DOHH2 (cell line): ENCODE results near the gene CCDC112.

ENCODE experiments used
- H3F3A ChIP-seq: fragments of 200-600 bp; sonication (generic), shearing (Covaris generic); 2 replicates; pipeline ENCODE4 v1.6.0; 2016; ENCODE audit warnings: antibody characterized with exemption, mild to moderate bottlenecking; ENCODE audit not compliant: control insufficient read depth, insufficient read depth
- H3K27ac ChIP-seq: fragments of 200-600 bp; sonication (generic); 2 replicates; pipeline ENCODE4 v1.5.1; 2014; ENCODE audit warnings: low read depth, mild to moderate bottlenecking, low read length, moderate library complexity
- H3K27me3 ChIP-seq: fragments of 200-600 bp; sonication (generic); 2 replicates; pipeline ENCODE4 v1.6.1; 2014; ENCODE audit warnings: mild to moderate bottlenecking, low read length, mixed read lengths; ENCODE audit not compliant: control insufficient read depth
- H3K36me3 ChIP-seq: fragments of 200-600 bp; sonication (generic); 2 replicates; pipeline ENCODE4 v1.6.1; 2014; ENCODE audit warnings: mild to moderate bottlenecking, low read length, moderate library complexity, mixed read lengths; ENCODE audit not compliant: control insufficient read depth
- H3K4me1 ChIP-seq: fragments of 200-600 bp; sonication (generic); 2 replicates; pipeline ENCODE4 v1.6.1; 2014; ENCODE audit warnings: mild to moderate bottlenecking, low read length, mixed read lengths; ENCODE audit not compliant: control insufficient read depth
- H3K4me2 ChIP-seq: fragments of 200-600 bp; sonication (generic); 2 replicates; pipeline ENCODE4 v1.6.0; 2014; ENCODE audit warnings: mild to moderate bottlenecking, low read length, moderate library complexity
- H3K4me3 ChIP-seq: fragments of 200-600 bp; sonication (generic); 2 replicates; pipeline ENCODE4 v1.5.1; 2014; ENCODE audit warnings: mild to moderate bottlenecking, low read length, mixed read lengths
- H3K79me2 ChIP-seq: fragments of 200-600 bp; sonication (generic); 2 replicates; pipeline ENCODE4 v1.6.1; 2014; ENCODE audit warnings: mild to moderate bottlenecking, low read length, mixed read lengths; ENCODE audit not compliant: control insufficient read depth
- H3K9me2 ChIP-seq: fragments of 200-600 bp; sonication (generic); replicated peaks from 2 replicates; pipeline ENCODE4 v1.6.1; 2014; ENCODE audit warnings: mild to moderate bottlenecking, low read length, mixed read lengths; ENCODE audit not compliant: control insufficient read depth
- H3K9me3 ChIP-seq: fragments of 200-600 bp; sonication (generic); 2 replicates; pipeline ENCODE4 v1.6.1; 2014; ENCODE audit warnings: antibody characterized with exemption, low read length, mixed read lengths; ENCODE audit not compliant: control insufficient read depth, insufficient read depth
- H4K20me1 ChIP-seq: fragments of 200-600 bp; sonication (generic); 2 replicates; pipeline ENCODE4 v1.6.0; 2014; ENCODE audit warnings: low read depth, mild to moderate bottlenecking, antibody characterized with exemption, low read length, moderate library complexity; ENCODE audit not compliant: control insufficient read depth, insufficient read depth
- EZH2phosphoT487 ChIP-seq: fragments of 200-600 bp; sonication (generic); IDR thresholded peaks from 2 replicates; pipeline ENCODE4 v1.6.1; 2017; ENCODE audit warnings: borderline replicate concordance, mild to moderate bottlenecking, antibody characterized with exemption, low read length, moderate library complexity, mixed read lengths
- TF ChIP-seq, protein P1 (sequence below): fragments of 200-600 bp; sonication (generic); IDR thresholded peaks from one replicate; pipeline ENCODE4 v1.5.1; 2014; ENCODE audit warnings: antibody characterized with exemption, mild to moderate bottlenecking, low read depth, low read length; ENCODE audit not compliant: poor library complexity, severe bottlenecking

Gene CCDC112

DNA sequence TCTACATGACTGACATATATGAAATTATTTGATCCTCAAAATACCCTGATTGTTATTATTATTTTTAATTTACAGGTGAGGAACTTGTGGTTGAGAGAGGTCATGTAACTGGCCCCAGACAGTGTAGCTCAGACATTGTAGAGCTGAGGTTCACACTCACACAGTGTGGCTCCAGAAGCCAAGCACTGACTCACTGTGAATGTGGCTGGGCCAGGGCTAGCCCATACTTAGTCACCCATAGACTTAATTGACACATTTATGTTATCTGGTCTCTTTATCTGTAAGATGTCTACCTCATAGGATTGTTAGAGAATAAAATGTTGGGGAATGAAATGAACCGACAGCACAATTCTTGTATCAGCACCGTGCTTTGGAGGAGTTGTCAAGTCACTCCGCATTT, 24.9 kb upstream of the CCDC112 start:
- H3K4me3 ChIP-seq = no peak overlapping the region
- no peaks in the 10 kb centered on the region for H3K36me3 ChIP-seq
- no peak overlapping the region for H3K27ac ChIP-seq
- H3K4me1 ChIP-seq = no peaks in the 10 kb centered on the region
- no peaks in the 10 kb centered on the region for H3K79me2 ChIP-seq
- H4K20me1 ChIP-seq = no peaks in the 10 kb centered on the region
- no peaks in the 10 kb centered on the region for H3K27me3 ChIP-seq
- H3K9me2 ChIP-seq = no peaks in the 10 kb centered on the region
- H3F3A ChIP-seq = no peaks in the 10 kb centered on the region
- no peaks in the 10 kb centered on the region for H3K9me3 ChIP-seq
- no peak overlapping the region for H3K4me2 ChIP-seq
- no peak for TF ChIP-seq EZH2phosphoT487
- TF ChIP-seq, protein P1, sequence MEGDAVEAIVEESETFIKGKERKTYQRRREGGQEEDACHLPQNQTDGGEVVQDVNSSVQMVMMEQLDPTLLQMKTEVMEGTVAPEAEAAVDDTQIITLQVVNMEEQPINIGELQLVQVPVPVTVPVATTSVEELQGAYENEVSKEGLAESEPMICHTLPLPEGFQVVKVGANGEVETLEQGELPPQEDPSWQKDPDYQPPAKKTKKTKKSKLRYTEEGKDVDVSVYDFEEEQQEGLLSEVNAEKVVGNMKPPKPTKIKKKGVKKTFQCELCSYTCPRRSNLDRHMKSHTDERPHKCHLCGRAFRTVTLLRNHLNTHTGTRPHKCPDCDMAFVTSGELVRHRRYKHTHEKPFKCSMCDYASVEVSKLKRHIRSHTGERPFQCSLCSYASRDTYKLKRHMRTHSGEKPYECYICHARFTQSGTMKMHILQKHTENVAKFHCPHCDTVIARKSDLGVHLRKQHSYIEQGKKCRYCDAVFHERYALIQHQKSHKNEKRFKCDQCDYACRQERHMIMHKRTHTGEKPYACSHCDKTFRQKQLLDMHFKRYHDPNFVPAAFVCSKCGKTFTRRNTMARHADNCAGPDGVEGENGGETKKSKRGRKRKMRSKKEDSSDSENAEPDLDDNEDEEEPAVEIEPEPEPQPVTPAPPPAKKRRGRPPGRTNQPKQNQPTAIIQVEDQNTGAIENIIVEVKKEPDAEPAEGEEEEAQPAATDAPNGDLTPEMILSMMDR = no peak

DNA sequence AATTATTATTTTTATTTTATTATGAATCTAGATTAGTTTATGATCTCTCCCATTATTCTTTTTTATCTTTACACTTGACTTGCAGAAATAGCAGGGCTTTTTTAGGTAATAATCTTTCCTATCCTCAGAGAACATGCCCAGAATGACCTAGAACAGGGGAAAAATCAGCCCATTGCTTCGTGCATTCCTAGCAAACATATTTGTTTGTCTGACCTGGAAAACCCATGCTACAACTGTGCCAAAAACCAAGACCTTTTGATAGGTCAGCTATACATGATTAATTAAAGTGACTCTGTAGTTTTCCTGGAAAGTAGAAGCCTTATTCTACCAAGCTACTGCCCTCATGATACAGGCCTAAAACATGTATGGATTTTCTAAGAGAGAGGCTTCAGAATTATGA, 24.1 kb upstream of the CCDC112 start:
- Histone ChIP-seq H3F3A (no peaks in the 10 kb centered on the region), H3K27ac (no peak overlapping the region), H3K9me3 (no peaks in the 10 kb centered on the region), H3K9me2 (no peaks in the 10 kb centered on the region), H4K20me1 (no peaks in the 10 kb centered on the region), H3K27me3 (no peaks in the 10 kb centered on the region), H3K79me2 (no peaks in the 10 kb centered on the region), H3K4me1 (no peaks in the 10 kb centered on the region), H3K36me3 (no peaks in the 10 kb centered on the region), H3K4me2 (no peak overlapping the region), H3K4me3 (no peak overlapping the region)
- TF ChIP-seq EZH2phosphoT487 = no peak
- TF ChIP-seq, protein P1 = no peak

DNA sequence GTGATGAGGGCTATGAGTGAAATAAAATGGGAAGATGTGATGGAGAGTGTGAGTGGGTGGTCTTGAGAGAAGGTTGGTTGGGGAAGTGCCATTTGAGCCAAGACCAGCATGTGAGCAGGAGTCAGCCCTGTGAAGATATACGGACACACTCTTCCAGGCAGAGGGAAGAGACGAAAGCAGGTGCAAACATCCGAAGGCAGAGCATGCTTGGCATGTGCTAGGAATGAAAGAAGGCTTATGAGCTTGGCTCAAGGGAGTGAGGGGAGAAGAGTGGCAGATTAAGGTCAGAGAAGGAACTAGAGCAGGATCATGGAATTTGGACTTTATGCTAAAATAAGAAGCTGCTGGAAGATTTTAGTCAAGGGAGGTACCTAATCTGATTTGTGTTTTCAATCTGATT, 23.6 kb upstream of the CCDC112 start:
- Histone ChIP-seq H3F3A (no peaks in the 10 kb centered on the region), H3K36me3 (no peaks in the 10 kb centered on the region), H3K4me1 (no peaks in the 10 kb centered on the region), H3K27me3 (no peaks in the 10 kb centered on the region), H4K20me1 (no peaks in the 10 kb centered on the region), H3K79me2 (no peaks in the 10 kb centered on the region), H3K4me2 (no peak overlapping the region), H3K4me3 (no peak overlapping the region), H3K27ac (no peak overlapping the region), H3K9me2 (no peaks in the 10 kb centered on the region), H3K9me3 (no peaks in the 10 kb centered on the region)
- TF ChIP-seq, protein P1 = no peak
- no peak for TF ChIP-seq EZH2phosphoT487

DNA sequence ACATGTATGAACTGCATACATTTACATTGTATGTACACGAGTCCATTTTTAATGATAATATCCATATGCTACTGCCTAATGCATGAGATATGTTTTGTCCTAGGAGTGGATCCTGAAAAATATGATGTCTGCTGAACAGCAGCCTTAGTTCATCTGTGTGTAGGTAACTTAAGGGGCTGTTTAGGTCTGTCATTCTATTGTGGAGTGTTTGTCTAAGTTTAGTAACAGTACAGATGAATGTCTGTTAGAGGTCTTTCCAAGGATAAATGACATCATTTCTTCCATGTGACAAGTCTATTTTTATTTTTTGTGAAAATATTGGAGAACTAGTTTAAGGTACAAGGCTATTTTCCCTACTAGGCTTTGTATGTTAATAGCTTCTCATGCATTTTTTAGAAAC, 22.6 kb upstream of the CCDC112 start:
- no peaks in the 10 kb centered on the region for H3F3A ChIP-seq
- H3K4me1 ChIP-seq = no peaks in the 10 kb centered on the region
- H3K9me2 ChIP-seq = no peaks in the 10 kb centered on the region
- H3K4me2 ChIP-seq = no peak overlapping the region
- H4K20me1 ChIP-seq = no peaks in the 10 kb centered on the region
- TF ChIP-seq, protein P1 = no peak
- H3K9me3 ChIP-seq = no peaks in the 10 kb centered on the region
- no peak overlapping the region for H3K4me3 ChIP-seq
- no peaks in the 10 kb centered on the region for H3K79me2 ChIP-seq
- H3K36me3 ChIP-seq = no peaks in the 10 kb centered on the region
- no peaks in the 10 kb centered on the region for H3K27me3 ChIP-seq
- no peak overlapping the region for H3K27ac ChIP-seq
